HCT116 (cell line): Measurements from ENCODE around the gene SPAG6. TPM values are rescaled to one million over a fixed set of nuclear protein-coding genes. Genes with fewer than 3 reads are reported as not detected.
A peak's percentile ranks its signal among the peaks of the same experiment; 100 is the strongest.

Source experiments
- ATAC-seq: fragments of 200-7000 bp; cut with Tn5 transposase; 2 replicates; pipeline ENCODE4 v1.9.1; 2020; ENCODE audit warnings: mild to moderate bottlenecking, moderate library complexity
- BruUV-seq: library from RNA; stranded (reverse); fragments of 400-500 nt; replicated peaks from 2 replicates; lab custom pipeline; 2021; lab: Mats Ljungman, UMichigan
- CTCF ChIA-PET: fragments of 300-600 bp; sonication (Branson Sonifier 250); formaldehyde crosslinking; loops from one replicate; lab custom pipeline; 2021; ENCODE audit warnings: antibody characterized with exemption; lab: Charles Lee
- POLR2A ChIA-PET: fragments of 300-600, 350-600 bp; sonication (Branson Sonifier 250); formaldehyde crosslinking; loops from one replicate; lab custom pipeline; 2021; ENCODE audit warnings: antibody characterized with exemption; lab: Charles Lee
- RAD21 ChIA-PET, 2 experiments: fragments of 300-600 bp; sonication (Branson Sonifier 250); formaldehyde crosslinking; loops; one replicate each; lab custom pipeline; 2023; ENCODE audit warnings: low total read pairs in 2 of 2; ENCODE audit not compliant: uncharacterized antibody in 2 of 2, unreplicated experiment in 2 of 2, low non-redundant PET in 1 of 2; lab: Charles Lee
- DNase-seq: peaks from one replicate; pipeline ENCODE4 v3.0.0-alpha.2; 2010; ENCODE audit warnings: low read depth, low spot score
- H2AFZ ChIP-seq: fragments of 200-600 bp; shearing (Covaris generic), sonication (generic); 2 replicates; pipeline ENCODE4 v1.6.1; 2017; ENCODE audit warnings: low read depth, mixed run types, mixed read lengths, antibody characterized with exemption, low read length; ENCODE audit not compliant: poor library complexity, severe bottlenecking
- H3K27ac ChIP-seq: 2 replicates; pipeline ENCODE4 v1.5.1; 2012; ENCODE audit warnings: low read depth, low read length
- H3K27me3 ChIP-seq: fragments of 200-600 bp; sonication (generic); 2 replicates; pipeline ENCODE4 v1.6.1; 2016; ENCODE audit warnings: mixed run types, low read length, mixed read lengths; ENCODE audit not compliant: insufficient read depth
- H3K36me3 ChIP-seq, 2 experiments: fragments of 200-500 bp in 1 of 2; fragments of 200-600 bp in 1 of 2; sonication (Bioruptor generic) in 1 of 2; sonication (generic) in 1 of 2; 2 replicates each; pipeline versions ENCODE4 v1.5.1 to v1.6.1; 2014 to 2016; ENCODE audit warnings: low read length in 2 of 2, inconsistent platforms in 1 of 2, mixed read lengths in 1 of 2, mixed run types in 1 of 2; ENCODE audit not compliant: insufficient read depth in 2 of 2, control insufficient read depth in 1 of 2
- H3K4me1 ChIP-seq, 2 experiments: fragments of 200-600 bp in 1 of 2; sonication (generic) in 1 of 2; 2 replicates each; pipeline versions ENCODE4 v1.5.1 to v1.6.1; 2012 to 2017; ENCODE audit warnings: low read length in 2 of 2, inconsistent platforms in 1 of 2, mild to moderate bottlenecking in 1 of 2, mixed read lengths in 1 of 2, mixed run types in 1 of 2, moderate library complexity in 1 of 2; ENCODE audit not compliant: insufficient read depth in 2 of 2, control insufficient read depth in 1 of 2
- H3K4me2 ChIP-seq: fragments of 200-600 bp; sonication (generic); 2 replicates; pipeline ENCODE4 v1.6.1; 2017; ENCODE audit warnings: mixed run types, low read length, mixed read lengths
- H3K4me3 ChIP-seq, 2 experiments: fragments of 200-600 bp in 1 of 2; sonication (generic) in 1 of 2; replicated peaks in 1 of 2; 2 replicates each; pipeline ENCODE4 v1.5.1; 2011 to 2016; ENCODE audit warnings: low read length in 2 of 2, control low read depth in 1 of 2, low read depth in 1 of 2, mild to moderate bottlenecking in 1 of 2, mixed read lengths in 1 of 2, mixed run types in 1 of 2
- H3K79me2 ChIP-seq: fragments of 200-600 bp; sonication (generic); 2 replicates; pipeline ENCODE4 v1.6.1; 2017; ENCODE audit warnings: mild to moderate bottlenecking, mixed run types, low read length, moderate library complexity, mixed read lengths; ENCODE audit not compliant: insufficient read depth
- H3K9ac ChIP-seq: fragments of 200-600 bp; sonication (generic); 2 replicates; pipeline ENCODE4 v1.6.1; 2016; ENCODE audit warnings: low read length, mixed read lengths
- H3K9me2 ChIP-seq: fragments of 200-600 bp; sonication (generic), shearing (Covaris generic); 2 replicates; pipeline ENCODE4 v1.6.1; 2017; ENCODE audit warnings: mixed run types, mild to moderate bottlenecking, moderate library complexity; ENCODE audit not compliant: insufficient read depth
- H3K9me3 ChIP-seq, 2 experiments: fragments of 200-500 bp in 1 of 2; fragments of 200-600 bp in 1 of 2; sonication (Bioruptor generic) in 1 of 2; sonication (generic) in 1 of 2; 2 replicates each; pipeline ENCODE4 v1.6.1; 2014 to 2017; ENCODE audit warnings: low read length in 2 of 2, mixed read lengths in 2 of 2, inconsistent platforms in 1 of 2, low read depth in 1 of 2, mild to moderate bottlenecking in 1 of 2, mixed run types in 1 of 2, moderate library complexity in 1 of 2; ENCODE audit not compliant: control insufficient read depth in 1 of 2, insufficient read depth in 1 of 2
- H4K20me1 ChIP-seq: fragments of 200-600 bp; sonication (generic), shearing (Covaris generic); 2 replicates; pipeline ENCODE4 v1.6.1; 2017; ENCODE audit warnings: mixed run types, mild to moderate bottlenecking, moderate library complexity; ENCODE audit not compliant: insufficient read depth
- ATF3 ChIP-seq: IDR thresholded peaks from 2 replicates; pipeline ENCODE4 v1.6.1; 2012
- CBX3 ChIP-seq: IDR thresholded peaks from 2 replicates; pipeline ENCODE4 v1.6.1; 2012; ENCODE audit warnings: low read depth
- CEBPB ChIP-seq: IDR thresholded peaks from 2 replicates; pipeline ENCODE4 v1.6.1; 2012; ENCODE audit warnings: low read depth
- EGR1 ChIP-seq: IDR thresholded peaks from 2 replicates; pipeline ENCODE4 v1.6.1; 2012; ENCODE audit warnings: low read depth
- ELF1 ChIP-seq: IDR thresholded peaks from 2 replicates; pipeline ENCODE4 v1.6.1; 2012; ENCODE audit warnings: low read depth, borderline replicate concordance
- FOSL1 ChIP-seq: IDR thresholded peaks from 2 replicates; pipeline ENCODE4 v1.6.1; 2012; ENCODE audit warnings: low read depth
- JUND ChIP-seq: IDR thresholded peaks from 2 replicates; pipeline ENCODE4 v1.6.1; 2012
- POLR2AphosphoS5 ChIP-seq: IDR thresholded peaks from 2 replicates; pipeline ENCODE4 v1.6.1; 2011; ENCODE audit warnings: mild to moderate bottlenecking, low read depth, low read length, moderate library complexity
- SP1 ChIP-seq: IDR thresholded peaks from 2 replicates; pipeline ENCODE4 v1.6.1; 2012; ENCODE audit warnings: low read depth
- TCF7L2 ChIP-seq: IDR thresholded peaks from 2 replicates; pipeline ENCODE4 v1.7.0; 2011; ENCODE audit warnings: borderline replicate concordance, inconsistent platforms; ENCODE audit not compliant: insufficient read depth, insufficient read length; ENCODE audit errors: extremely low read depth
- YY1 ChIP-seq: IDR thresholded peaks from 2 replicates; pipeline ENCODE4 v1.6.1; 2011; ENCODE audit warnings: low read length, low read depth, moderate library complexity, mild to moderate bottlenecking; ENCODE audit not compliant: insufficient replicate concordance; ENCODE audit errors: extremely low read depth
- ZFX ChIP-seq: fragments of 450-650 bp; IDR thresholded peaks from 2 replicates; pipeline ENCODE4 v1.6.1; 2017
- ZNF274 ChIP-seq: fragments of 200-500 bp; sonication (Bioruptor generic); IDR thresholded peaks from 2 replicates; pipeline ENCODE4 v1.6.1; 2014; ENCODE audit warnings: mild to moderate bottlenecking, low read depth, low read length, inconsistent platforms
- intact Hi-C: fragments of 100-400 bp; cut with micrococcal nuclease; formaldehyde crosslinking; loops from 2 replicates; pipeline ENCODE4 v1.10.0; 2022
- total RNA-seq: library from RNA; stranded (reverse); gene quantifications from one replicate; pipeline ENCODE4 v1.2.1, GENCODE V29; 2021; ENCODE audit not compliant: unreplicated experiment
- TF ChIP-seq, protein P1 (sequence below): IDR thresholded peaks from 2 replicates; pipeline ENCODE4 v1.6.1; 2012; ENCODE audit warnings: low read depth

SPAG6 gene
- total RNA-seq, 1 experiment from 2014 or later, result not detected

DNA sequence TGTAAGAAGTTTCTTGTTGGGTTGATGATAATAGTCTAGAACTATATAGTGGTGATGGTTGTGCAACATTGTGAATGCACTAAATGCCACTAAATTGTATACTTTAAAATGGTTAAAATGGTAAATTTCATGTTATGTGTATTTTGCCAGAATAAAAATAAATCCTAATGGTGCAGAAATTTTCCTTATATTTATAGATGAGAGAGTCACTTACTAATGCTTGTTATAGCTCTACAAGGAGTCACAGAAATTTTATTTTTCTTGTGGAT is 21.1 kb downstream of the SPAG6 start (continued):
- no peak for TF ChIP-seq ATF3
- TF ChIP-seq, all 23 proteins: peak for 0

GRCh38 chr10:22366771-22367170 is 21.5 kb downstream of the SPAG6 start:
- Histone ChIP-seq H3K4me2 (no peak overlapping the region), H3K27me3 (no peaks in the 10 kb centered on the region), H3K4me3 (no peak overlapping the region), H3K9me3 (no peaks in the 10 kb centered on the region), H4K20me1 (no peaks in the 10 kb centered on the region), H3K27ac (no peak overlapping the region), H3K9me2 (no peaks in the 10 kb centered on the region; the same call in 1 of the 2 replicates), H3K4me1 (no peaks in the 10 kb centered on the region), H3K79me2 (no peaks in the 10 kb centered on the region), H3K9ac (no peak overlapping the region), H2AFZ (peak overlapping the region; percentile 10), H3K36me3 (no peaks in the 10 kb centered on the region)
- RAD21 ChIA-PET, result no interaction called here
- intact Hi-C loops, result no loop called here
- TF ChIP-seq JUND (no peak), FOSL1 (no peak)
- BruUV-seq, result no TSS peak
- CTCF ChIA-PET, result no interaction called here
- POLR2A ChIA-PET, result no interaction called here
- DNase-seq, result no peak
- ATAC-seq, result no peak

DNA sequence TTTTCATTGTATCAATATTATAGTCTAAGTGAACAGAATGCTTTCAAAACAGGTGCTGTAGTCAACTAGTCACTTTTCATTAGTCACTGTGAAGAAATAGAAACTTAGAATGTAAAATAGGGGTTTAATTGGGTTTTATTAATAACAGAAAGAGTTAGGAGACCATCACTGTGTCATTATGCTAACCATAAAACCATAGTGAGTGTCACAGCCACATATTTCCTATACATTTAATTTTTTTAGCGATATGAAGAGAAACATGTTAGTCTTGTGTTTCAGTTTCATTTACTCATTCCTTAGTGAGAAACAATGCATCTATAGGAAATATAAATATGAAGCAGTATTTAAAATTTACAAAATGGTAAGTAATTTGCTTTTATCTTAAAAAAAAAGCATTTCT is 22.2 kb downstream of the SPAG6 start:
- DNase-seq (no peak), ATAC-seq (no peak)
- no peak overlapping the region for H3K4me2 ChIP-seq
- no TSS peak for BruUV-seq
- H3K4me1 ChIP-seq, result no peaks in the 10 kb centered on the region
- H3K27me3 ChIP-seq, result no peaks in the 10 kb centered on the region
- H3K79me2 ChIP-seq, result no peaks in the 10 kb centered on the region
- CTCF ChIA-PET, result no interaction called here
- no peaks in the 10 kb centered on the region; the same call in 1 of the 2 replicates for H3K9me2 ChIP-seq
- no peak overlapping the region for H3K9ac ChIP-seq
- no peak overlapping the region for H2AFZ ChIP-seq
- TF ChIP-seq CBX3, result no peak
- TF ChIP-seq ATF3, result no peak
- TF ChIP-seq CEBPB, result no peak
- TF ChIP-seq ELF1, result no peak
- TF ChIP-seq YY1, result no peak
- TF ChIP-seq POLR2AphosphoS5, result no peak
- TF ChIP-seq, protein P1, sequence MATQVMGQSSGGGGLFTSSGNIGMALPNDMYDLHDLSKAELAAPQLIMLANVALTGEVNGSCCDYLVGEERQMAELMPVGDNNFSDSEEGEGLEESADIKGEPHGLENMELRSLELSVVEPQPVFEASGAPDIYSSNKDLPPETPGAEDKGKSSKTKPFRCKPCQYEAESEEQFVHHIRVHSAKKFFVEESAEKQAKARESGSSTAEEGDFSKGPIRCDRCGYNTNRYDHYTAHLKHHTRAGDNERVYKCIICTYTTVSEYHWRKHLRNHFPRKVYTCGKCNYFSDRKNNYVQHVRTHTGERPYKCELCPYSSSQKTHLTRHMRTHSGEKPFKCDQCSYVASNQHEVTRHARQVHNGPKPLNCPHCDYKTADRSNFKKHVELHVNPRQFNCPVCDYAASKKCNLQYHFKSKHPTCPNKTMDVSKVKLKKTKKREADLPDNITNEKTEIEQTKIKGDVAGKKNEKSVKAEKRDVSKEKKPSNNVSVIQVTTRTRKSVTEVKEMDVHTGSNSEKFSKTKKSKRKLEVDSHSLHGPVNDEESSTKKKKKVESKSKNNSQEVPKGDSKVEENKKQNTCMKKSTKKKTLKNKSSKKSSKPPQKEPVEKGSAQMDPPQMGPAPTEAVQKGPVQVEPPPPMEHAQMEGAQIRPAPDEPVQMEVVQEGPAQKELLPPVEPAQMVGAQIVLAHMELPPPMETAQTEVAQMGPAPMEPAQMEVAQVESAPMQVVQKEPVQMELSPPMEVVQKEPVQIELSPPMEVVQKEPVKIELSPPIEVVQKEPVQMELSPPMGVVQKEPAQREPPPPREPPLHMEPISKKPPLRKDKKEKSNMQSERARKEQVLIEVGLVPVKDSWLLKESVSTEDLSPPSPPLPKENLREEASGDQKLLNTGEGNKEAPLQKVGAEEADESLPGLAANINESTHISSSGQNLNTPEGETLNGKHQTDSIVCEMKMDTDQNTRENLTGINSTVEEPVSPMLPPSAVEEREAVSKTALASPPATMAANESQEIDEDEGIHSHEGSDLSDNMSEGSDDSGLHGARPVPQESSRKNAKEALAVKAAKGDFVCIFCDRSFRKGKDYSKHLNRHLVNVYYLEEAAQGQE, result no peak
- TF ChIP-seq EGR1, result no peak
- TF ChIP-seq ZNF274, result no peak
- no peak for TF ChIP-seq SP1
- TF ChIP-seq FOSL1, result no peak
- TF ChIP-seq ZFX, result no peak
- no peak for TF ChIP-seq TCF7L2
- TF ChIP-seq, all 23 proteins: peak for 0
- Histone ChIP-seq H3K4me3 (no peak overlapping the region), H3K36me3 (no peaks in the 10 kb centered on the region), H3K9me3 (no peaks in the 10 kb centered on the region), H3K27ac (no peak overlapping the region), H4K20me1 (no peaks in the 10 kb centered on the region)
- ChIA-PET POLR2A (no interaction called here), RAD21 (no interaction called here)
- intact Hi-C loops, result no loop called here
